Epithelial cell of esophagus (primary cell): ENCODE data around the gene KRTAP10-3.

Experiments
- DNase-seq: peaks from one replicate; pipeline ENCODE4 v3.0.0; 2010; ENCODE audit warnings: low read depth
- H3K4me3 ChIP-seq: 2 replicates; pipeline ENCODE4 v1.5.1; 2011; ENCODE audit warnings: mild to moderate bottlenecking, low read length, control low read depth
- TF ChIP-seq, protein P1 (sequence below): IDR thresholded peaks from 2 replicates; pipeline ENCODE4 v1.5.1; 2011; ENCODE audit warnings: low read depth, mild to moderate bottlenecking, low read length, control low read depth, inconsistent platforms; ENCODE audit not compliant: insufficient read depth; ENCODE audit errors: missing control alignments

KRTAP10-3 gene

DNA sequence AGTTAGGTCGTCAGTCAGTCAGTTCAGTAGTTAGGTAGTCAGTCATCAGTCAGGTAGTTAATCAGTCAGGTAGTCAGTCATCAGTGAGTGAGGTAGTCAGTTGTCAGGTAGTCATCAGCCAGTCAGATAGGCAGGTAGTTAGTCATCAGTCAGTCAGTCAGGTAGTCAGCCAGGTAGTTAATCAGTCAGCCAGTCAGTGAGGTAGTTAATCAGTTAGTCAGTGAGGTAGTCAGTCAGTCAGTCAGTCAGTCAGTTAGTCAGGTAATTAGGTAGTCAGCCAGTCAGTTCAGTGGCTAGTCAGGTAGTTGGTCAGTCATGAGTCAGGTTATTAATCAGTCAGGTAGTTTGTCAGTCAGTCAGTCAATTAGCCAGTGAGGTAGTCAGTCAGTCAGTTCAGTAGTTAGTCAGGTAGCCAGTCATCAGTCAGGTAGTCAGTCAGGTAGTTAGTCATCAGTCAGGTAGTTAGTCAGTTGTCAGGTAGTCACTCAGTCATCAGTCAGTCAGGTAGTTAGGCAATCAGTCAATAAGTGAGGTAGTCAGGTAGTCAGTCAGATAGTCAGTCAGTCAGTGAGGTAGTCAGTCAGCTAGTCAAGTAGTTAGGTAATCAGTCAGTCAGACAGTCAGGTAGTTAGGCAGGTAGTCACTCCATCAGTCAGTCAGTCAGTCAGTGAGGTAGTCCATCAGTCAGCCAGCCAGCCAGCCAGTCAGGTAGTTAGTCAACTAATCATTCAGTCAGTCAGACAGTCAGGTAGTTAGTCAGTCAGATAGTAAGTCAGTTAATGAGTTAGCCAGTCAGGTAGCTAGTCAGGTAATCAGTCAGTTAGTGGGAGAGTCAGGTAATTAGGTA is 34.8 kb downstream of the KRTAP10-3 start:
- H3K4me3 ChIP-seq, result no peak overlapping the region
- peak; percentile 6 for DNase-seq
- TF ChIP-seq, protein P1, sequence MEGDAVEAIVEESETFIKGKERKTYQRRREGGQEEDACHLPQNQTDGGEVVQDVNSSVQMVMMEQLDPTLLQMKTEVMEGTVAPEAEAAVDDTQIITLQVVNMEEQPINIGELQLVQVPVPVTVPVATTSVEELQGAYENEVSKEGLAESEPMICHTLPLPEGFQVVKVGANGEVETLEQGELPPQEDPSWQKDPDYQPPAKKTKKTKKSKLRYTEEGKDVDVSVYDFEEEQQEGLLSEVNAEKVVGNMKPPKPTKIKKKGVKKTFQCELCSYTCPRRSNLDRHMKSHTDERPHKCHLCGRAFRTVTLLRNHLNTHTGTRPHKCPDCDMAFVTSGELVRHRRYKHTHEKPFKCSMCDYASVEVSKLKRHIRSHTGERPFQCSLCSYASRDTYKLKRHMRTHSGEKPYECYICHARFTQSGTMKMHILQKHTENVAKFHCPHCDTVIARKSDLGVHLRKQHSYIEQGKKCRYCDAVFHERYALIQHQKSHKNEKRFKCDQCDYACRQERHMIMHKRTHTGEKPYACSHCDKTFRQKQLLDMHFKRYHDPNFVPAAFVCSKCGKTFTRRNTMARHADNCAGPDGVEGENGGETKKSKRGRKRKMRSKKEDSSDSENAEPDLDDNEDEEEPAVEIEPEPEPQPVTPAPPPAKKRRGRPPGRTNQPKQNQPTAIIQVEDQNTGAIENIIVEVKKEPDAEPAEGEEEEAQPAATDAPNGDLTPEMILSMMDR, result no peak

DNA sequence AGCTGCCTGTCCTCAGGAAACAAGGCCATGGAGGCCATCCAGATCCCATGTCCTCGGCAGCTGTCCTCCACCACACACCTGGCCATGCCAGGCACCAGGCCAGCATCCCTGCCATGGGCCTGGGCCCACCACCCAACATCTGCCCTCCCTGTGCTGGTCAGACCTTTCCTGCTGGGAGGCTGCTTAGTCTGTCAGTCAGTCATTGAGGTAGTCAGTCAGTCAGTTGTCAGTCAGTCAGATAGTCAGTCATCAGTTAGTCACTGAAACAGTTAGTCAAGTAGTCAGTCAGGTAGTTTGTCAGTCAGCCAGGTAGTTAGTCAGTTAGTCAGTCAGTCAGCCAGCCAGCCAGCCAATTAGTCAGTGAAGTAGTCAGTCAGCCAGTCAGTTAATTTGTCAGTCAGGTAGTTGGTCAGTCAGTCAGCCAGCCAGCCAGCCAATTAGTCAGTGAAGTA is 35.8 kb downstream of the KRTAP10-3 start:
- DNase-seq, result no peak
- TF ChIP-seq, protein P1, result no peak
- H3K4me3 ChIP-seq, result no peak overlapping the region

DNA sequence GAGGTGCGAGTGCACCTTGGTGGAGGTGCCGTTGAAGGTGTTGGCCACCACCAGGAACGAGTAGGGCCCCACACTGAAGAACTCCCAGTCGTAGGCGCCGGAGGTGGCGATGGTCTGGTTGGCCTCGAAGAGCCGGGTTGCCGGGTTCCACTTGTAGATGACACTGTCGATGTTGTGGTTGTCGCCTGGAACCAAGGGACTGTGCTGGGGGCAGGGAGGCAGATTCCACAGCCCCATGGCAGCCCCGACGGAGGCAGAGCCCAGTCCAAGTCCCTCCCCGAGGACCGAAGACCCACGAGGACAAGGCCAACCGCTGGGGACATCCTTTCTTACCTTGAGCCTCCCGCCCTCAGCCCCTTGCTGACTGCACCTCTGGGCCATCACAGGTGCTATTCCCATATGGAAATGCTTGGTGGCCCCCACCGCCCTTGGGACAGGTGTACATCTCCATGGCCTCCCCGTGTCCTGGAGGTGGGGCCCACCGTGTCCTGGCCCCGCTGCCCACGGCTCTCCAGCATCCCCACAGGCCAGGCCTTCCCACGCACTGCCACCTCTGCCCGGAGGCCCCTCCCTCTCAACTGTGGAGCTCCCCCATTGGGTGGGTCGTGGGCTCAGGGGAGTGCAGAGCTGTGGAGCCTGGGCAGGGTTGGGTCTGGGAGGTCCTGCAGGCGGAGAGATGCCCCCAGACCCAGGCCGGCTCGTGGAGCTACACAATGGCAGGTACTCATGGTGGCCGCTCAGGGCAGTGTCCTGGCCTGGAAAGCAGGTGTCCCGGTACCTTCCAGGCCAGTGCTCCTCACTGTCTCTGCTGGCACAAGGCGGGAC is 36.5 kb downstream of the KRTAP10-3 start:
- no peak for DNase-seq
- no peak overlapping the region for H3K4me3 ChIP-seq
- TF ChIP-seq, protein P1, result no peak

GRCh38 chr21:44521301-44521927 is 37.2 kb downstream of the KRTAP10-3 start:
- DNase-seq, result no peak

GRCh38 chr21:44520326-44521300 is 38.0 kb downstream of the KRTAP10-3 start:
- TF ChIP-seq, protein P1, result no peak
- no peak for DNase-seq
- H3K4me3 ChIP-seq, result no peak overlapping the region

More at GRCh38 chr21:44521301-44521927, 37.2 kb downstream of the KRTAP10-3 start:
- H3K4me3 ChIP-seq, result no peak overlapping the region
- TF ChIP-seq, protein P1, result no peak
